Measurements from ENCODE around the gene SOS1.
"Not testable (repeated sequence)": the region's sequence is repeated elsewhere in the genome, so short reads cannot be mapped to it uniquely, and the experiment has no call there.

SOS1 gene

GRCh38 chr2:39120771-39121522 is at the start of gene SOS1:
SOS1 (minus strand) TSS chr2:39121051; CDS start chr2:39120422, 629 bp downstream.
- FAIRE-seq = no peak

GRCh38 chr2:39164089-39164488 is 43.2 kb upstream of the SOS1 start:
- DNase-seq (ENCODE audit: low spot score) = no peak
- no peak for FAIRE-seq

More at GRCh38 chr2:39120771-39121522, at the start of gene SOS1:
- peak; percentile 94 for DNase-seq (ENCODE audit: low spot score)

GRCh38 chr2:39160982-39161381 is 40.1 kb upstream of the SOS1 start:
- peak; percentile 30 for FAIRE-seq
- DNase-seq (ENCODE audit: low spot score) = no peak

GRCh38 chr2:39159283-39159682 is 38.4 kb upstream of the SOS1 start:
- no peak for DNase-seq (ENCODE audit: low spot score)
- FAIRE-seq = no peak

- no peak for FAIRE-seq
- DNase-seq (ENCODE audit: low spot score) = no peak
Measured at GRCh38 chr2:39158351-39158750, 37.5 kb upstream of the SOS1 start.

- DNase-seq (ENCODE audit: low spot score) (no peak), FAIRE-seq (no peak)
Measured at GRCh38 chr2:39156846-39157245, 36.0 kb upstream of the SOS1 start.

GRCh38 chr2:39156107-39156506 is 35.3 kb upstream of the SOS1 start:
- no peak for DNase-seq (ENCODE audit: low spot score)
- no peak for FAIRE-seq

GRCh38 chr2:39155573-39155972 is 34.7 kb upstream of the SOS1 start:
- DNase-seq (ENCODE audit: low spot score); FAIRE-seq: not testable (repeated sequence)

GRCh38 chr2:39154944-39155343 is 34.1 kb upstream of the SOS1 start:
- DNase-seq (ENCODE audit: low spot score) (no peak), FAIRE-seq (no peak)

GRCh38 chr2:39153312-39153711 is 32.5 kb upstream of the SOS1 start:
- FAIRE-seq (no peak), DNase-seq (ENCODE audit: low spot score) (no peak)

- no peak for FAIRE-seq
- no peak for DNase-seq (ENCODE audit: low spot score)
Measured at GRCh38 chr2:39152504-39152903, 31.7 kb upstream of the SOS1 start.

- DNase-seq (ENCODE audit: low spot score) = no peak
Measured at GRCh38 chr2:39150890-39151497, 30.1 kb upstream of the SOS1 start.

GRCh38 chr2:39150102-39150562 is 29.3 kb upstream of the SOS1 start:
- DNase-seq (ENCODE audit: low spot score) (no peak), FAIRE-seq (peak; percentile 56)

More at GRCh38 chr2:39150890-39151497, 30.1 kb upstream of the SOS1 start:
- no peak for FAIRE-seq

- FAIRE-seq (no peak), DNase-seq (ENCODE audit: low spot score) (no peak)
Measured at GRCh38 chr2:39146630-39147029, 25.8 kb upstream of the SOS1 start.

GRCh38 chr2:39145906-39146421 is 25.1 kb upstream of the SOS1 start:
- no peak for DNase-seq (ENCODE audit: low spot score)
- FAIRE-seq = no peak

- DNase-seq (ENCODE audit: low spot score) (no peak), FAIRE-seq (no peak)
Measured at GRCh38 chr2:39144416-39144815, 23.6 kb upstream of the SOS1 start.

- FAIRE-seq (no peak), DNase-seq (ENCODE audit: low spot score) (no peak)
Measured at GRCh38 chr2:39142904-39143605, 22.2 kb upstream of the SOS1 start.

- no peak for FAIRE-seq
Measured at GRCh38 chr2:39141334-39142271, 20.8 kb upstream of the SOS1 start.

GRCh38 chr2:39140948-39141333 is 20.1 kb upstream of the SOS1 start:
- DNase-seq (ENCODE audit: low spot score); FAIRE-seq: not testable (repeated sequence)

More at GRCh38 chr2:39141334-39142271, 20.8 kb upstream of the SOS1 start:
- DNase-seq (ENCODE audit: low spot score) = peak; percentile 62

GRCh38 chr2:39140322-39140847 is 19.5 kb upstream of the SOS1 start:
- DNase-seq (ENCODE audit: low spot score) (no peak), FAIRE-seq (no peak)

All from urothelium cell line (cell line).